ENCODE data around the gene MEF2B. TPM values are rescaled to one million over a fixed set of nuclear protein-coding genes. Genes with fewer than 3 reads are reported as not detected.

The MEF2B gene
- polyA plus RNA-seq (2012; ENCODE audit: insufficient read length, low read depth) = 1.6 TPM

- TF ChIP-seq SIN3A (IDR thresholded peaks at IDR 0.05; ENCODE audit: borderline replicate concordance, insufficient read depth, low read length) (no peak), TAF1 (IDR thresholded peaks at IDR 0.05; ENCODE audit: borderline replicate concordance, insufficient read depth, low read length) (no peak), POLR2AphosphoS5 (IDR thresholded peaks at IDR 0.05; ENCODE audit: low read depth, low read length) (no peak), FOXP2 (optimal IDR thresholded peaks at IDR 0.05; ENCODE audit: borderline replicate concordance, extremely low read depth, extremely low read length, insufficient read depth) (no peak), REST (IDR thresholded peaks at IDR 0.05; ENCODE audit: insufficient read depth in 1 of 2, low read depth in 2 of 2, low read length in 2 of 2) (no peak)
These were observed at the start of gene MEF2B for GRCh38 chr19:19170053-19170872. TSS of gene MEF2B (minus strand) at chr19:19170263. CDS start at chr19:19150735, 19,528 bp downstream.

GRCh38 chr19:19218911-19219310 is 48.8 kb upstream of the MEF2B start:
- TF ChIP-seq POLR2AphosphoS5 (IDR thresholded peaks at IDR 0.05; ENCODE audit: low read depth, low read length) = no peak
- TF ChIP-seq SIN3A (IDR thresholded peaks at IDR 0.05; ENCODE audit: borderline replicate concordance, insufficient read depth, low read length) = no peak
- no peak for TF ChIP-seq FOXP2 (optimal IDR thresholded peaks at IDR 0.05; ENCODE audit: borderline replicate concordance, extremely low read depth, extremely low read length, insufficient read depth)
- no peak for TF ChIP-seq REST (IDR thresholded peaks at IDR 0.05; ENCODE audit: insufficient read depth in 1 of 2, low read depth in 2 of 2, low read length in 2 of 2)
- no peak for TF ChIP-seq TAF1 (IDR thresholded peaks at IDR 0.05; ENCODE audit: borderline replicate concordance, insufficient read depth, low read length)

GRCh38 chr19:19217099-19217498 is 47.0 kb upstream of the MEF2B start:
- TF ChIP-seq REST (IDR thresholded peaks at IDR 0.05; ENCODE audit: insufficient read depth in 1 of 2, low read depth in 2 of 2, low read length in 2 of 2) (no peak), POLR2AphosphoS5 (IDR thresholded peaks at IDR 0.05; ENCODE audit: low read depth, low read length) (no peak), TAF1 (IDR thresholded peaks at IDR 0.05; ENCODE audit: borderline replicate concordance, insufficient read depth, low read length) (no peak), FOXP2 (optimal IDR thresholded peaks at IDR 0.05; ENCODE audit: borderline replicate concordance, extremely low read depth, extremely low read length, insufficient read depth) (no peak), SIN3A (IDR thresholded peaks at IDR 0.05; ENCODE audit: borderline replicate concordance, insufficient read depth, low read length) (no peak)

- no peak for TF ChIP-seq TAF1 (IDR thresholded peaks at IDR 0.05; ENCODE audit: borderline replicate concordance, insufficient read depth, low read length)
- no peak for TF ChIP-seq POLR2AphosphoS5 (IDR thresholded peaks at IDR 0.05; ENCODE audit: low read depth, low read length)
- no peak for TF ChIP-seq SIN3A (IDR thresholded peaks at IDR 0.05; ENCODE audit: borderline replicate concordance, insufficient read depth, low read length)
- TF ChIP-seq REST (IDR thresholded peaks at IDR 0.05; ENCODE audit: insufficient read depth in 1 of 2, low read depth in 2 of 2, low read length in 2 of 2) = no peak
- TF ChIP-seq FOXP2 (optimal IDR thresholded peaks at IDR 0.05; ENCODE audit: borderline replicate concordance, extremely low read depth, extremely low read length, insufficient read depth) = no peak
These were observed 45.7 kb upstream of the MEF2B start for GRCh38 chr19:19215792-19216191.

All from PFSK-1 (cell line).